Central memory CD4-positive, alpha-beta T cell (primary cell): Measurements from ENCODE around the gene PMS2.
A peak's percentile ranks its signal among the peaks of the same experiment; 100 is the strongest.
"Not testable (repeated sequence)": the region's sequence is repeated elsewhere in the genome, so short reads cannot be mapped to it uniquely, and the experiment has no call there.

Experiments
- DNase-seq: peaks from one replicate; pipeline ENCODE4 v3.0.0; 2022
- total RNA-seq, 3 experiments: gene quantifications; one replicate each; lab custom pipeline; 2026; lab: John Stamatoyannopoulos, UW

Gene PMS2, protein sequence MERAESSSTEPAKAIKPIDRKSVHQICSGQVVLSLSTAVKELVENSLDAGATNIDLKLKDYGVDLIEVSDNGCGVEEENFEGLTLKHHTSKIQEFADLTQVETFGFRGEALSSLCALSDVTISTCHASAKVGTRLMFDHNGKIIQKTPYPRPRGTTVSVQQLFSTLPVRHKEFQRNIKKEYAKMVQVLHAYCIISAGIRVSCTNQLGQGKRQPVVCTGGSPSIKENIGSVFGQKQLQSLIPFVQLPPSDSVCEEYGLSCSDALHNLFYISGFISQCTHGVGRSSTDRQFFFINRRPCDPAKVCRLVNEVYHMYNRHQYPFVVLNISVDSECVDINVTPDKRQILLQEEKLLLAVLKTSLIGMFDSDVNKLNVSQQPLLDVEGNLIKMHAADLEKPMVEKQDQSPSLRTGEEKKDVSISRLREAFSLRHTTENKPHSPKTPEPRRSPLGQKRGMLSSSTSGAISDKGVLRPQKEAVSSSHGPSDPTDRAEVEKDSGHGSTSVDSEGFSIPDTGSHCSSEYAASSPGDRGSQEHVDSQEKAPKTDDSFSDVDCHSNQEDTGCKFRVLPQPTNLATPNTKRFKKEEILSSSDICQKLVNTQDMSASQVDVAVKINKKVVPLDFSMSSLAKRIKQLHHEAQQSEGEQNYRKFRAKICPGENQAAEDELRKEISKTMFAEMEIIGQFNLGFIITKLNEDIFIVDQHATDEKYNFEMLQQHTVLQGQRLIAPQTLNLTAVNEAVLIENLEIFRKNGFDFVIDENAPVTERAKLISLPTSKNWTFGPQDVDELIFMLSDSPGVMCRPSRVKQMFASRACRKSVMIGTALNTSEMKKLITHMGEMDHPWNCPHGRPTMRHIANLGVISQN
- 36.4 to 40.1 (median 39.7) reads per million in 3 experiments for total RNA-seq

DNA sequence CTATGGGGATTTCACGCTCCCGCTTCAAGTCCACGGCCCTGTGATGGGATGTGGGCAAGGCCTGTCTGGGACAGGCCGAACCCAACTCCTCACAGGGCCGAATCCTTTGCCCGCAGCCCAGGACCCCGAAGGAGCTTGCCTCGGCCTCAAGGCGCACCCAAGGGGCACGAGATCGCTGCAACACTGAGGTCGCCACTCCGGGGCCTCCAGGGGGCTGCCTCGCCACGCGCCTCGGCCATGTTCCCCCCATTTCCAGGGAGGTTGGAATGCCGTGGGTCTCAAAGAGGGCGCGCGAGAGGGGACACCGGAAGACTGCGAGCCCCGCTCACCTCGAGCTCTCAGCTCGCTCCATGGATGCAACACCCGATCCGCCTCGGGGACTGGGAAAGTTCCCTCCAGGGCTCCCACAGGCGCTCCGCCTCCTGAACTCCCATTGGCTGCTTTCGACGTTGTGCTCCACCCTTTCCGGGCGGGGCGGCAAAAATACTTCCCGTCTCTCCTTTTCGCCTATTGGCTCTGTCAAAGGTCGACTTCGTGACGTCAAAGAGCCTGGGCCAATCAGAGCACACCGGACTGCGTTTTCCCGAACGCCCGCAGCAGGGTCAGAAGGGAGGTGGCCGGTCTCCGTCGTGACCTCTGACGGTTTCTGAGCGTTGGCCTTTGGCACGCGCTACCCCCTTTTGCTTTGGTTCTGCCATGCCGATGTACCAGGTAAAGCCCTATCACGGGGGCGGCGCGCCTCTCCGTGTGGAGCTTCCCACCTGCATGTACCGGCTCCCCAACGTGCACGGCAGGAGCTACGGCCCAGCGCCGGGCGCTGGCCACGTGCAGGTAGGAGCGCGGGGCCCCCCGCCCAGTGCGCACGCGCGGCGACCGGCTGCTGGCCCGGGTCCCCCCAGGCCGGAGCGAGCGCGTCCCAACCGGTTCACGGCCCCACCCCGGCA, at the start of gene PMS2, which contains the start of gene AIMP2:
Gene PMS2 (minus strand): TSS at position 382 of the 944 bp plus-strand sequence. CDS start 30 bp downstream, at position 352.
Gene AIMP2 (plus strand): TSS at position 605 of the 944 bp plus-strand sequence. CDS start 92 bp downstream, at position 697.
- DNase-seq: peak; percentile 94

DNA sequence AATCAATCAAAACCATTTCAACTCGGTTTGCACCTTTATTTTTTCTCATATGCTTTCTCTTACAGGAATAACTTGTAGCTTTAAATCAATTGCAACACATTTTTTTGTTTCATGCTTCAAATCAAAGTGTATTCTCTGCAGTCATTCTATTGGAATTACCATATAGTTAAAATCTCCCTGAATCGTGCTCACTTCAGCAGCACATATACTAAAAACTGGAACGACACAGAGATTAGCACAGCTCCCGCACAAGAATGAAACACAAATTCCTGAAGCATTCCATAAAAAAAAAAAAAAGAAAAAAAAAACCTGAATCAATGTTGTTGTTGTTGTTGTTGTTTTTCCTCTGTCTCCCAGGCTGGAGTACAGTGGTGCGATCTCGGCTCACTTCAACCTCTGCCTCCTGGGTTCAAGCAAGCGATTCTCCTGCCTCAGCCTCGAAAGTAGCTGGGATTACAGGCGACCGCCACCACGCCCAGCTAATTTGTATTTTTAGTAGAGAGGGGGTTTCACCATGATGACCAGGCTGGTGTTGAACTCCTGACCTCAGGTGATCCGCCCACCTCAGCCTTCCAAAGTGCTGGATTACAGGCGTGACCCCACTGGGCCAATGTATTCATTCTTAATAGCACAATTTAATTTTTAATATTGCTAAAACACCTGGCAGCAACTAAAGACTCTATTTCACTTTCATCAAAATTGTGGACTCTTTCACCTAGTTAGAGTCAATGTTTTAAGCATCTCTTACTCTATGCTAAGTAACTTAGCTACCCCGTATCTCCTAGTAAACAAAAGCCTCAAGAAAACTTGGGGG, 48.7 kb upstream of the PMS2 start:
- DNase-seq: no peak

DNA sequence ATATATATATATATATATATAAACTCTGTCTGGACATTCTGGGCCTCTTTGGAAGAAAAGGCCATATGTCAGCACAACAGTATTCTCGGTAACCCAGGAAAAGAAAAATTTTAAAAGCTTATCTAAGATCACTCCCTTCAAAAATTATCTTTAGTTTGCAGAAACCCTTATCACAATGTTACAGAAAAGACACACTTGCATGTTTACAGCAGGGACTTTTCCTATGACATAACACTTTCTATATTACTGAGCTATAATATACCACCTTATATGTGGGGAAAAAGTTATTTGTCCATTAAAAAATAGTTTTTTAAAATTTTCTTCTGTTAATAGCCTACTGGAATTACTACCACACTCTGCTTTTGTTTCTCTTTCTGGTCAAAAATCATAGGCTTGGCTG, 47.8 kb upstream of the PMS2 start:
- DNase-seq: no peak

DNA sequence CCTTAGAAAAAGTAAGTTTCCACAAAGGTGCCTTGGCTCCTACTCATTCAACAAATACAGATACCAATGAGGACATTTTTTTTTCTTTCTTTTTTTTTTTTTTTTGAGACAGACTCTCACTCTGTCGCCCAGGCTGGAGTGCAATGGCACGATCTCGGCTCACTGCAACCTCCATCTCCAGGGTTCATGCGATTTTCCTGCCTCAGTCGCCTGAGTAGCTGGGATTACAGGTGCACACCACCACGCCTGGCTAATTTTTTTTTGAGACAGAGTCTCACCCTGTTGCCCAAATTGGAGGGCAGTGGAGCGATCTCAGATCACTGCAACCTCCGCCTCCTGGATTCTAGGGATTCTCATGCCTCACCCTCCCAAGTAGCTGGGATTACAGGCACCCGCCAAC, 42.3 kb upstream of the PMS2 start:
- not testable (repeated sequence) for DNase-seq

DNA sequence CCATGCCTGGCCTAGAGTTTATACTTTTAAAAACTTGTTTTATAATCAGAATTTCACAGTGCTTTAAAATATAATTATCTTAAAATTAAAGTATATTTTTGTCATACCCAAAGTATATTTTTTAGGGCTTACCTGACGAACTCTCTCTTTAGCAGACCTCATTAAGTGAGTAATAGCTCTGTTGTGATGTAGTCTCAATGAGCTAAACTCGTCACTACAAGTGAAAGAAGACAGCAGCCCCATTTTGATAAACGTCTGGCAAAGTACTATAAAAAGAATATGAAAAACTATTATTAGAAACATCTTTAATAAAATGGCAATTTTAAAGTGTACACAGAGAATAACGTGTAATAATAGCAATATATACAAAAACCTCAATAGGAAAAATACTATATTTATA, 40.9 kb upstream of the PMS2 start:
- DNase-seq: no peak

DNA sequence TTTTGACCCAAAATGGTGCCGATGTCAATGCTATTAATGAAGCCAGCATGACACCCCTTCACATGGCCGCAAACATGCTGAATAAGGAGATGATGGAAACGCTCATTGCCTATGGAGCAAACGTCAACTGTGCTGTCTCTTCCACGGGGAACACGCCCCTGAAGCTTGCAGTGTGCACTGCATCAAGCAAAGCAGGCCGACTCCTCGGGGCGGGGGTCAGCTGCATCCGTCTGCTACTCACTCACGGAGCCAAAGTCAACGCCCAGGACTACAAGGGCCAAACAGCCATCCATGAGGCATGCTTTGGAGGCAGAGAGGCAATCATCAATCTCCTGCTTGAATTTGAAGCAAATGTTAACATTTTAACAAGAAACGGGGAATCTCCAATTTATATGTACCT, 26.8 kb upstream of the PMS2 start:
- DNase-seq: no peak

DNA sequence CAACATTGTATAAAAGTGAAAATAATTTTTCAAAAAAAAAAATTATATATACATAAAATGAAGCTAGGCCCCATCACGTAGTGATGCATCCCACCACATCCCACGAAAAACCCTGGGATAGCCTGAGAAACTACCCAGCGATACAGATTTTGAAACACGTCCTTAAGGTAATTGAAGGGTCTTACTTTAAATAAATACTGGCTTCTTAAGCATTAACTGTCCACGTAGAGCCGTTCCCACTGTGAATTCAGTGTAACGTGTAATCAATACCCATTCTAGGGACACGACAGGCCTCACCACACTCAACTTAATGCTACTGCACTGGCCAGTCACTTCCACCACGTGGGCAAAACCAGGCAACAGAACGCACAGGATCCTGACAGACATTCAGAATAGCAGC, 26.3 kb upstream of the PMS2 start:
- no peak for DNase-seq

DNA sequence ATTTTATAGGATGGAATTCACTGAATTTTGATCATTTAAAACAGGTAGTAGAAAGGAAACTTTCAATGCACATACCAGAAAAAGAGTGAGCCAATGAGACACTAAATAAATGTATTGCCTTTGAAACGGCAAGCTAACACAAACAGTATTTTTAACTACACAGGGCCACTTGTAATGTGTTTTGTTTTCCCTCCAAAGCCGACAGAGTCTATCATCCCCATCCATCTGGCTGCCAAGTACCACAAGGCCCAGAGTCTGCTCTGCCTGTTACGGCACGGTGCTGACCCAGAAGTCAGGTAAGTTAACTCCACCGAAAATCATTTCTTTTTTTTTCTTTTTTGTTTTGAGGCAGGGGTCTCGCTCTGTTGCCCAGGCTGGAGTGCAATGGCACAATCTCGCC, 23.8 kb upstream of the PMS2 start:
- DNase-seq: no peak

DNA sequence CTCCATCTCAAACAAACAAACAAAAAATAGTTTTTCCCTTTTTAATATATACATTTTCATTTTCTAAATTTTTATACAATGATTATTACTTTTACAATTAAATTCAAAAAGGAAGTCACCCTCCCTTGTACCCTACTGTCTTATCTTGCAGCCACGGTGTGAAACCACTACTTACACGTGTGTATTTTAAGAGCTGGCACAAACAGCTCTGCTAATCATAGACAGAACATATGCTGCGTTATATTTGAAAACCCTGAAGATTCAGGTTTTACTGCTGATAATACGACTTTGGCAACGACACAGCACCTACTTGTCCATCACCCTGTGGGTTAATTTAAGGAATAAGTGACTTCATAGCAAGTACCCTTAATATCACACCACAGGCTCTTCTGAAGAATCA, 23.3 kb upstream of the PMS2 start:
- no peak for DNase-seq

DNA sequence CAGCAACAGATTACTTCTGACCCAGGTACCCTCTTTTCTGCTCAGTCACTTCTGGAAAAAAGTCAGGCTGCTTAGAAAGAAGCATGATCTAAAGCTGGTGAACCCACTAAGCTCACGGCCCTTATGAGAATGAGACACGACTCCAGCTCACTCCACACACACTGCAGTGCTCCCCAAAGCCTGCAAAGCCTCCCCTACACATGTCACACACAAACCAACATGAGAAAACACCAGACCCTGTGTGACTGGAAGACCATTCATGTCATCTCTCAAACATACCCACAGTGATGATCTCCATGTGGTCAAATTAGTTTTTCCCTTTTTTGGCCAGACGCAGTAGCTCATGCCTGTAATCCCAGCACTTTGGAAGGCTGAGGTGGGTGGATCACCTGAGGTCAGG, 22.7 kb upstream of the PMS2 start:
- no peak for DNase-seq

DNA sequence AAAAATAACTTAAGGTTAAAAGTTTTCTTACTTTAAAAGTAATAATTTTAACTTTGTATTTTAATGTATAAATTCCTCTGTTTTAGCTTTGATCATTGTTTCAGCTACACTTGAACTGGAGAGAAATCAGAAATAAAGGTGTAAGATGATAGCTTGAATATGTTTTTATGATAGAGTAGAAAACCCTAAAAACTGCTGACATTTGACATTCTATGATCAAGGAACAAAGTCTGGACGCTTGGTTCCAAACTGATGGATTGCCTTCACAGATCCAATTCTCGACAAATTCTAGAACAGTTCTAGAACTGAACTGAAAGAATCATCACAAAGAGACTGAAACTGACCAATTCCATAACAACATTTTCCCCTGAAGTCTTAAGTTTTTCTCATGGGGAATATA, 22.1 kb upstream of the PMS2 start, which contains the start of gene ANKRD61:
Gene ANKRD61 (plus strand): TSS at position 389 of the 400 bp plus-strand sequence. CDS start 0 bp downstream, at position 389.
- no peak for DNase-seq

DNA sequence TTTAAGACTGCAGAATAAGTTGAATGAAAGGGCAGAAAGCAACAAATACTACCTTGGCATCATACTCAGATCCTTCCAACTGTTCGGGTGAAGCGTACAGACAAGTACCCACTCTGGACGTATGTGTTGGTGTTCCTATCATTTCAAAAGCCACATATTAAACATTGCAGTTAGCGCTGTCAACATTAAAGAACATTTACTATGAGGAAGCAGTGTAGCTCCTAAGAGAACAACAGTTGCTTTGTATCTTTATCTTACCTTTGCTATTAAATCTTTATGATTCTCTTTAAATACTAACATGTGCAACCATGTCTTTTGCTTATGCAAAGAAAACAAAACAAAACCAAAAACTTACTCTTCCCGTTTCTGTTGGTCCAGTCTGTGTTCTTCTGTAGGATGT, 19.7 kb upstream of the PMS2 start:
- DNase-seq: no peak

DNA sequence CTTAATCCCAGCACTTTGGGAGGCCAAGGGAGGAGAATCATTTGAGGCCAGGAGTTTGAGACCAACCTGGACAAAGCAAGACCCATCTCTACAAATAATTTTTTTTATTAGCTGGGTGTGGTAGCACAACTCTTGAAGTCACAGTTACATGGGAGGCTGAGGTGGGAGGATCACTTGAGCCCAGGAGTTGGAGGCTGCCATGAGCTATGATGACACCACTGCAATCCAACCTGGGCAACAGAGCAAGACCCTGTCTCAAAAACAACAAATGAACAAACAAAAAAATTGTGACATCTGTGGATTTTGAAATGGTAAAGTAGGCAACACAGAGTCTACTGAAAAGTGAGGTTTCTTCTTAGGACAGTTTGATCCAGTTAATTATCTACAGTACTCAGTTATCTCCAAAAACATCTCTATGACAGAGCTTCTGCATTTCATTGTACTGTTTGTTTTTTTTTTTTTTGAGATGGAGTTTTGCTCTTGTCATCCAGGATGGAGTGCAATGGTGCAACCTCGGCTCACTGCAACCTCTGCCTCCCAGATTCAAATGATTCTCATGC, 19.0 kb upstream of the PMS2 start:
- DNase-seq: no peak

DNA sequence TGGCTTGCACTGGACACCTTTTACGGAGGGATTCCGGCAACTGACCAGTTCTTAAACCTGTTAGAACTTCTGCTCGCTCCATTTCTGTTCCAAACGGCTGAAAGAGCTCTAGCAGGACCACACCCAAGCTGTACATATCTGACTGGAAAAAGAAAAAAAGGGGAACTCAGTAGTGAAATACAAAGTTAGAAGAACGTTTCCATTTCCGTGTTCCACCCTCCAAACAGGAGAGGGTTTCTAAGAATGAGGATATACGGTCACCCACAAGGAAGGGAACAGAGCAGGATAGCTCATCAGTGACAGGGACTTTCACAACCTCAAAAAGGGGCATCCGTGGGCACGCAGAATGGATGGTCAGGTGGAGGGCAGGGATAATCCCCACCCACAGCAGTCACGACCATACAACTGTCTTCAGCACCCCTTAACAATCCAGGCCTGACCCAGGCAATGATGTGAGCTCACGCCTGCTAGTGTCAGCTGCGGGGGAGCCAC, 18.0 kb upstream of the PMS2 start:
- DNase-seq: no peak

DNA sequence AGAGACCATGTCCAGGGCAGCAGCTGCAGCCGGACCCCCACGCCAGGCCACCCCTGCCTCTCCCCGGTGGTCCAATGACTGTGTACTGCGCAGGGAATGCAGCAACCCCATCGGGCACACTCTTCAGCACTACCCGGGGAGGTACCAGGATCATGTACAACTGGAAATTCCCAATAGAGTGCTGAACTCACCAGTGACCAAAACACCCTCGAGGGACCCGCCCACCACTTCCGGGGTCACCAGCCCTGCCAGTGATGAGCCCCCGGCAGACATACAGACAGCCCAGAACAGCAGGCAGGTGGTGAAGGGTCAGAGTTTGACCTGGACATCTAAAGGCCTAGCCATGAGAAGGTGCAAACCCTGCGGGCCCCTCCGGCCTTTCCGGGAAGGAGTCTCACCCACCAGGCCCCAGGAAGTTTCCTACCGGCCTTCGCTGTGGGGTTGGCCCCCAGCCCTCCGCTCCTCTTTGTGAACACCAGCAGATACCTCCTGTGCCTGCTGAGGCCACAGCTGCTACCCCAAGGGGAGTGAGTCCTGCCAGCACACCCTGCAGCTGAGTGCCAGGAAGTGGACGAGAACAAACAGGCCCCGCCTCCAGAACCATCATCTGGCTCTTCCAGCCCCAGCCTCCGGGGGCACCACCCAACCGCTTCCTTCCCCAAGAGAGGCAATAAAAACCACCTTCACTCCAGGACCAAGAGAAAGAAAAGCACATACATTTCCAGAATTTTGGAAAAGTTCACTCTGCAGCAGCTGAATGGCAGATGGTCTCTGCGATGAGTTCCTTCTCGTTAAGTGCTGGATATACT, 17.4 kb upstream of the PMS2 start:
- peak; percentile 71 for DNase-seq

DNA sequence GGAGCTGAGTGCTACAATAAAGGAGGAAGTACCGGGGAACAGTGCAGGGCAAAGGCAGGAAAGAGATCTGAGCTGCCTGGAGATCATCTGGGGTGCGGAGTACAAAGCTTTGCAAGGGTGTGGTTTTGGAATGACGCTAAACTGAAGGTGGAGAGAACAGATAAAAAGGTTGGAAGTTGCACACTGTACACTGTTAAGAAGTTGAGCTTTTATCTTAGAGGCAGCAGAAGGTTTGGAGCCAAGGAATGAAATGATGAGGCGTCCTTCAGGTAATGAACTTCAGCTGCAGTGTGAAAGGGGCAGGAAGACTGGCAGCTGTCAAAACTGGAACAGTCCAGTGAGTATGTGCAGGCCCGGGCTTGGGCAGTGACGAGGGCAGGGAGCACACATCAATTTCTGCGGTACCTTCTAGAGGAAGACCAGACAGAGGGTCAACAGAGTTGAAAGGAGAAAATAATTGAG, 15.2 kb upstream of the PMS2 start:
- DNase-seq: no peak

DNA sequence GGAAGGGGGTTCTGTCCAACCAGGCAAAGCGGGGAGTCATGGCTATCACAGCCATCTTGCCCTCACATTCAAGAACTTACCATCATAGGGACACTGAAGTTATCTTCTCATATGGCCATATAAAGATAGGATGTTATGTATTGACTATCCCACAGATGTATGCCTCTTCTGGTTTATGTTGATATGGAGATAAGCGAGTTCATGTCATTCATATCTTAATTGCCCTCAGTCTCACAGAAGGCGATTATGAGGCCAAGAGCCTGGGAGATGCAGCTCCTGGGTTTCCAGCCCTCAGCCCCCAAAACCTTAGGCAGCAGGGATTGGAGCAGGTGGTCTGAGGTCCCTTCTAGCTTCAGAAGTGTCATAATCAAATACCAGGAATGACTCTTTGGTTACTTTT, 13.9 kb upstream of the PMS2 start:
- no peak for DNase-seq

DNA sequence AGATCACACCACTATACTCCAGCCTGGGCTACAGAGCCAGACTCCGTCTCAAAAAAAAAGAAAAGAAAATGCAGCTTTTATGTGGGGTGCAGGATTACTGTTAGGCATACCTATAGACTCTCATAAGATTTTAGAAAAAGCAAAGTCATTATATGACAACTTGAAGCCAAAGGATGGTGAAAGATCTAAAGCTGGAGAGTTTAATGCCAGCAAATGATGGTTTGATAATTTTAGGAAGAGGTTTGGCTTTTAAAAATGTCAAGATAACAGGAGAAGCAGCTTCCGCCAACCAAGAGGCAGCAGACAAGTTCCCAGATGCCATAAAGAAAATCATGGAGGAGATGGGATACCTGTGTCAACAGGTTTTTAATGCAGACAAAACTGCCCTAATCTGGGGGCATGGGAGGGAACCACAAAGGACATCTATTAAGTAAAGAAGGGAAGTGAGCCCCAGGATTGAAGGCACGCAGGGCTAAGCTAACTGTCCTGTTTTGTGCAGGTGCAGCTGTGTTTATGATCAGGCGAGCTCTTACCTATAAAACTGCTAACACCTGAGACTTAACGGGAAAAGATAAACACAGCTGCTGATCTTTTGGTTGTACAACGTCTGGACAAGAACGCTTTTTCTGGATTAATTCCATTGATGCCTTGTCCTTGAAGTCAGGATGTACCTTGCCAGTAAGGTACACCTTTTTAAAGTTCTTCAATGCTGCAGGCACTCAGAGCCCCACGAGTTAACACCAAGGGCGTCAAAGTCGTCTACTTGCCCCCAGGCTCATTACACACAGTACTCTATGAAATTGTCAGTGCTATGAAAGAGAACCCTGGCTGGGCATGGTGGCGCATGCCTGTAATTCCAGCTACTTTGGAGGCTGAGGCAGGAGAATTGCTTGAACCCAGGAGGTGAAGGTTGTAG, 11.8 kb upstream of the PMS2 start:
- no peak for DNase-seq

DNA sequence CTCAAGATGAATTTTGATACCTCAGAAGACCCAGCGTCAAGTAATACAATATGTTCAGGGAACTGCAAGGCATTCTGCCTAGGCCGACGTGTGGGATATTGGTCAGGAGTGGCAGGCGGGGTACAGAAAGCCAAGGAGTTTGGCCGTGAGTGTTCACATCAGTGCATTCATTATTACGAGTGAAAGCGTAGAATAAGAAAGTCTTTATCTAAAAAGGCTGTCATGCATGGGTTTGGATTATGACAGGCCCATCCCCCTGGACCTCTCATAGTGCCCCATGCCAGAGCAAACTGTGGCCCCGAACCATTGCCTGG, 7.8 kb upstream of the PMS2 start:
- no peak for DNase-seq
